ENCODE measurements around the gene SF3B6. TPM values are rescaled to one million over a fixed set of nuclear protein-coding genes. Genes with fewer than 3 reads are reported as not detected.

Gene SF3B6
- total RNA-seq, 1 donor from 2014 or later, result 102 TPM

DNA sequence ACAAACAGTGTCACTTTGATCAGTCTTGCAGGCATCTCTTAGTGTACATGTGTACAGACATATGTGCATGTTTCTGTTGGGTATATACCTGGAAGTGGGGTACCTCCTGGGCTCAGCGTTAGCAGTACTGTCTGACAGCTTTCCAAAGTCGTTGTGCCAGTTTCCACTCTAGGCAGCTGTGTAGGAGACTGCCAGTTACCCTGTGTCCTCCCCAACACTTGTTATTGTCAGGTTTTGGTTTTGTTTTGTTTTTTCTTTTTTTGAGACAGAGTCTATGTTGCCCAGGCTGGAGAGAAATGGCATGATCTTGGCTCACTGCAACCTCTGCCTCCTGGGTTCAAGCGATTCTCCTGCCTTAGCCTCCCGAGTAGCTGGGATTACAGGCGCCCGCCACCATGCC, 20.4 kb downstream of the SF3B6 start:
- TF ChIP-seq, protein P1, sequence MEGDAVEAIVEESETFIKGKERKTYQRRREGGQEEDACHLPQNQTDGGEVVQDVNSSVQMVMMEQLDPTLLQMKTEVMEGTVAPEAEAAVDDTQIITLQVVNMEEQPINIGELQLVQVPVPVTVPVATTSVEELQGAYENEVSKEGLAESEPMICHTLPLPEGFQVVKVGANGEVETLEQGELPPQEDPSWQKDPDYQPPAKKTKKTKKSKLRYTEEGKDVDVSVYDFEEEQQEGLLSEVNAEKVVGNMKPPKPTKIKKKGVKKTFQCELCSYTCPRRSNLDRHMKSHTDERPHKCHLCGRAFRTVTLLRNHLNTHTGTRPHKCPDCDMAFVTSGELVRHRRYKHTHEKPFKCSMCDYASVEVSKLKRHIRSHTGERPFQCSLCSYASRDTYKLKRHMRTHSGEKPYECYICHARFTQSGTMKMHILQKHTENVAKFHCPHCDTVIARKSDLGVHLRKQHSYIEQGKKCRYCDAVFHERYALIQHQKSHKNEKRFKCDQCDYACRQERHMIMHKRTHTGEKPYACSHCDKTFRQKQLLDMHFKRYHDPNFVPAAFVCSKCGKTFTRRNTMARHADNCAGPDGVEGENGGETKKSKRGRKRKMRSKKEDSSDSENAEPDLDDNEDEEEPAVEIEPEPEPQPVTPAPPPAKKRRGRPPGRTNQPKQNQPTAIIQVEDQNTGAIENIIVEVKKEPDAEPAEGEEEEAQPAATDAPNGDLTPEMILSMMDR (conservative IDR thresholded peaks at IDR 0.05), result no peak
- Mint-ChIP-seq H3K36me3 (no peaks in the 10 kb centered on the region), H3K4me1 (ENCODE audit: unreplicated experiment) (no peaks in the 10 kb centered on the region), H3K4me3 (no peak overlapping the region), H3K27ac (no peak overlapping the region), H3K9me3 (no peaks in the 10 kb centered on the region), H3K27me3 (no peaks in the 10 kb centered on the region)
- DNase-seq (ENCODE audit: extremely low spot score, unreplicated experiment), result no peak

DNA sequence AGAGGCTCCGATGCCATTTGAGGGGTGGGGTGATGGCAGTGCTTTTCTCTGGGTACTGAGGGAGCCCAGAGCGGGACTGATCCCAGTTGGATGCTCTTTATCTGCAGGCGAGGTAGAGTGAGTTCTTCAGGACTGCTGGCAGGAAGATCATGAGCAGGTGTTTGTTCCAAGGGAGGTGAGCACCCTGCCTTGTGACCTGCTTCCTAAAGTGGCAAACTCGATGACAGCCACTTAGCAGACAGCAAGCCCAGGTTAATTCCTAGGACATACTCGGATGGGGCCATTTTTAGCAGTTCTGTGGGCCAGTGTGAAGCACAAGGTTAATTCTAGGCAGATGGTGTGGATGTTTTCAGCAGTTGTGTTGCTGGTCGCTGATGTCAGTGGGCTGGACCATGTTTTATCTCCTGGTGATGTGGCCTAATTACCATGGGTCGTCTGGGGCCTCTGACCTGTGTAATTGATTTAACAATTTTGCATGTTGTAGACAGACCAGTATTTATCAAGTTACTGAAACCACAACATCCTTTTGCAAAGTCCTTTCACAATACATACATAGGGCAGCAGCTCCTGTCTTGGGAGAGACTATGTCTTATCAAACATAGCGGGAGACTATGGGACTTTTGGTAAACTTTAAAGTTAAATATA, 21.6 kb downstream of the SF3B6 start:
- TF ChIP-seq, protein P1 (conservative IDR thresholded peaks at IDR 0.05), result no peak
- H3K4me1 Mint-ChIP-seq (ENCODE audit: unreplicated experiment), result no peaks in the 10 kb centered on the region

DNA sequence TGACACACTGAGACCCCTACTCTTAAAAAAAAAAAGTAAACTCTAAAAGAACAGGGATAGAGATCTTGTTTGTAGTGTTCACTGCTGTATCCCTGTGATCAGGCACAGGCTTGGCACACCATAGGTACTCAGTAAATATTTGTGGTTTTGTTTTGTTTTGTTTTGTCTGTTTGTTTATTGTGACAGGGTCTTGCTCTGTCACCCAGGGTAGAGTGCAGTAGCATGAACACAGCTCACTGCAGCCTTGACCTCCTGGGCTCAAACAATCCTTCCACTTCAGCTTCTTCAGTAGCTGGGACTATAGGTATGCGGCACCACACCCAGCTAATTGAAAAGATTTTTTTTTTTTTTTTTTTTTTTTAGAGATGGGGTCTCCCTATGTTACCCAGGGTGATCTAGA, 23.2 kb downstream of the SF3B6 start:
- DNase-seq (ENCODE audit: extremely low spot score, unreplicated experiment), result no peak
- H3K36me3 Mint-ChIP-seq, result no peaks in the 10 kb centered on the region
- no peak overlapping the region for H3K4me3 Mint-ChIP-seq
- no peaks in the 10 kb centered on the region for H3K9me3 Mint-ChIP-seq
- no peak overlapping the region for H3K27ac Mint-ChIP-seq
- TF ChIP-seq, protein P1 (conservative IDR thresholded peaks at IDR 0.05), result no peak
- H3K4me1 Mint-ChIP-seq (ENCODE audit: unreplicated experiment), result no peaks in the 10 kb centered on the region
- no peaks in the 10 kb centered on the region for H3K27me3 Mint-ChIP-seq

More for the DNA sequence above, 21.6 kb downstream of the SF3B6 start:
- Mint-ChIP-seq H3K36me3 (no peaks in the 10 kb centered on the region), H3K27ac (no peak overlapping the region), H3K9me3 (no peaks in the 10 kb centered on the region), H3K4me3 (no peak overlapping the region), H3K27me3 (no peaks in the 10 kb centered on the region)
- DNase-seq (ENCODE audit: extremely low spot score, unreplicated experiment), result no peak

DNA sequence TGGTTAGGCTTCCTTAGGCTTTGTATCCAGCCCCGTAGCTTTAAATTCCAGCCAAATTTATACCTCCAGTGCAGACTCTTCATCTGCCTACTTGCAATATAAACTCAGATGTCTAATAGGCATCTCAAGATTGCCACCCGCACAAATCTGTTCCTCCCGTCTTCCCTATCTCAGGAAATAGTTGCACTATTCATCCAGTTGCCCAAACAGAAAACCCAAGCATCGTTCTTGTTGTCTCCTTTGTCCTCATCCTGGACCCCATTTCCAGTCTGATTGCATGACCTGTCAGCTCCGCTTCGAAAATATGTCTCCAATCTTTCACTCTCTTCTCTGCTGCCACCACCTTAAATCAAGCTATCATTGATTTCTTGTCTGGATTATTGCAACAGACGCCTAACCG, 24.3 kb downstream of the SF3B6 start:
- Mint-ChIP-seq H3K4me3 (no peak overlapping the region), H3K4me1 (ENCODE audit: unreplicated experiment) (peaks cover 10% of the 10 kb centered on the region), H3K36me3 (no peaks in the 10 kb centered on the region), H3K27ac (no peak overlapping the region), H3K9me3 (no peaks in the 10 kb centered on the region), H3K27me3 (no peaks in the 10 kb centered on the region)
- TF ChIP-seq, protein P1 (conservative IDR thresholded peaks at IDR 0.05), result no peak
- DNase-seq (ENCODE audit: extremely low spot score, unreplicated experiment), result no peak

DNA sequence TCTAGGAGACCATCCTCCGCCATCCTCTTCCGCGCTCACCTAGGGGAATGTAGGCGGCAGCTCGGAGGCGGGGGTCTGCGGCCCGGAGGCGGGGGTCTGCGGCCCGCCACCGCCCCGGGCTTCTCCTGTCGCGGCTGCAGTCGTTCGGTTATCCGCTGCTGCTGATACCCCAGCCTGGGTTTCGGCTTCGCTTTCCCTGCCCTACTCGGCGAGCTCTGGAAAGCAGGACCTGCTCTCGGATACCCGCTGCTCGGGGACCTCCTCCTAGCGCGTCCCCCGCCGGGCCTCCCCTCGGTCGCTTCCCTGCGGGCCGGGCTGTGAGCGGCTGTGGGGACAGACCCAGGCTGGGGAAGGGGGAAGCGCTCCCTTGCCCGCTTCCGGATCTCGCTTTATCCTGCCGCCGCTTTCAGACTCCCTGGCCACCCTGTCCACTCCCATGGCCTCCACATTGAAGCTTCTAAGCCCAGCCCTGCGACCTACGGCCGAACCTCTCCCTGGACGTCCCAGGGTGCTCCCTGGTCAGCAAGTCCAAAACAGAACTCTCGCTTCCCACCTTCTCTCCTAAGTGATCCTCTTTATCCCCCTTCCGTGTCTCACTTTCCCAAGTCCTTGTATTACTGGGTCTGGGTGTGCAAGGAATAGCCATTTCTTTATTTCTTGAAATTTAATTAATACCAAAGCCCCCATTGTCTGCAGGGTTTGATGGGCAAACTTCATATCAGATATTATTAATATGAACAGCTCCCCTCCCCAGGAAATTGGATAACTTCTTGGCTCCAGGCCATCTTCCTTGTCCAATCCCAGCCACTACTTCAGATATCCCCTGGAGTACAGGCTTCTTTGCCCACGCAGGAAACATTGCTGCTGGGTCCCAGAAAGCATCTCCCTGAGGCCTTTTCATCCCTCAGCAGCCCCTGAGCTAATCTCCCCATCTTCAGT, 25.8 kb downstream of the SF3B6 start:
- Mint-ChIP-seq H3K9me3 (no peaks in the 10 kb centered on the region), H3K4me3 (no peak overlapping the region), H3K27ac (no peak overlapping the region), H3K27me3 (no peaks in the 10 kb centered on the region), H3K36me3 (no peaks in the 10 kb centered on the region), H3K4me1 (ENCODE audit: unreplicated experiment) (peaks cover 10% of the 10 kb centered on the region)
- no peak for DNase-seq (ENCODE audit: extremely low spot score, unreplicated experiment)
- TF ChIP-seq, protein P1 (conservative IDR thresholded peaks at IDR 0.05), result no peak

Measured in type B pancreatic cell (in vitro differentiated cells).